Kidney epithelial cell (primary cell): ENCODE results near the gene ZNF497. TPM values are rescaled to one million over a fixed set of nuclear protein-coding genes. Genes with fewer than 3 reads are reported as not detected.
A peak's percentile ranks its signal among the peaks of the same experiment; 100 is the strongest.

Experiments used
- DNase-seq: peaks from one replicate; pipeline ENCODE4 v3.0.0-alpha.2; 2010; ENCODE audit warnings: low read depth
- H3K27me3 ChIP-seq: 2 replicates; pipeline ENCODE4 v1.6.0; 2011; ENCODE audit warnings: low read length; ENCODE audit not compliant: control insufficient read depth, insufficient read depth
- H3K36me3 ChIP-seq: 2 replicates; pipeline ENCODE4 v1.5.1; 2011; ENCODE audit warnings: low read length; ENCODE audit not compliant: control insufficient read depth, insufficient read depth
- H3K4me3 ChIP-seq: 2 replicates; pipeline ENCODE4 v1.5.1; 2011; ENCODE audit warnings: low read depth, mild to moderate bottlenecking, control low read depth, low read length
- total RNA-seq: library from RNA; depleted of rRNA; stranded (reverse); fragments of >200 nt; gene quantifications from 2 replicates; pipeline ENCODE4 v1.2.3, GENCODE V29; 2015
- TF ChIP-seq, protein P1 (sequence below): IDR thresholded peaks from 2 replicates; pipeline ENCODE4 v1.5.1; 2011; ENCODE audit warnings: mild to moderate bottlenecking, moderate library complexity, low read length, control low read depth, inconsistent platforms; ENCODE audit not compliant: insufficient read depth, poor library complexity, severe bottlenecking

The ZNF497 gene
- total RNA-seq, 1 donor from 2014 or later: 0.58 TPM

- no peak overlapping the region for H3K4me3 ChIP-seq
- H3K36me3 ChIP-seq: peaks cover 2% of the 10 kb centered on the region
- TF ChIP-seq, protein P1, sequence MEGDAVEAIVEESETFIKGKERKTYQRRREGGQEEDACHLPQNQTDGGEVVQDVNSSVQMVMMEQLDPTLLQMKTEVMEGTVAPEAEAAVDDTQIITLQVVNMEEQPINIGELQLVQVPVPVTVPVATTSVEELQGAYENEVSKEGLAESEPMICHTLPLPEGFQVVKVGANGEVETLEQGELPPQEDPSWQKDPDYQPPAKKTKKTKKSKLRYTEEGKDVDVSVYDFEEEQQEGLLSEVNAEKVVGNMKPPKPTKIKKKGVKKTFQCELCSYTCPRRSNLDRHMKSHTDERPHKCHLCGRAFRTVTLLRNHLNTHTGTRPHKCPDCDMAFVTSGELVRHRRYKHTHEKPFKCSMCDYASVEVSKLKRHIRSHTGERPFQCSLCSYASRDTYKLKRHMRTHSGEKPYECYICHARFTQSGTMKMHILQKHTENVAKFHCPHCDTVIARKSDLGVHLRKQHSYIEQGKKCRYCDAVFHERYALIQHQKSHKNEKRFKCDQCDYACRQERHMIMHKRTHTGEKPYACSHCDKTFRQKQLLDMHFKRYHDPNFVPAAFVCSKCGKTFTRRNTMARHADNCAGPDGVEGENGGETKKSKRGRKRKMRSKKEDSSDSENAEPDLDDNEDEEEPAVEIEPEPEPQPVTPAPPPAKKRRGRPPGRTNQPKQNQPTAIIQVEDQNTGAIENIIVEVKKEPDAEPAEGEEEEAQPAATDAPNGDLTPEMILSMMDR: no peak
- no peaks in the 10 kb centered on the region for H3K27me3 ChIP-seq
- no peak for DNase-seq
Observed at GRCh38 chr19:58334691-58335249, 27.8 kb downstream of the ZNF497 start.

DNA sequence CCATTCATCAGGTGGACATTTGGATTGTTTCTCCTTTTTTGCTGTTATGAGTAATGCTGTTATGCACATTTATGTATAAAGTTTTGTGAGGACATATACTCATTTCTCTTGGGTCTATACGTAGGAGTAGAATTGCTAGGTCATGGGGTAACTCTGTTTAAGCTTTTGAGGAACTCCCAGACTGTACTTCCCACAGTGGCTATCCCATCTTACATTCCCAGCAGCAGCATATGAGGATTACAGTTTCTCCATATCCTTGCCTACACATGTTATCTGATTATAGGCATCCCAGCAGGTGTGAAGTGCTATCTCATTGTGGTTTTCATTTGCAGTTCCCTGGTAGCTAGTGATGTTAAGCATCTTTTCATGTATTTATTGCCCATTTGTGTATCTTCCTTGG is 29.9 kb downstream of the ZNF497 start:
- TF ChIP-seq, protein P1: no peak
- Histone ChIP-seq H3K36me3 (no peaks in the 10 kb centered on the region), H3K4me3 (no peak overlapping the region), H3K27me3 (no peaks in the 10 kb centered on the region)
- no peak for DNase-seq

- Histone ChIP-seq H3K27me3 (no peaks in the 10 kb centered on the region), H3K36me3 (no peaks in the 10 kb centered on the region), H3K4me3 (no peak overlapping the region)
- no peak for DNase-seq
- TF ChIP-seq, protein P1: no peak
Observed at GRCh38 chr19:58330458-58330857, 32.1 kb downstream of the ZNF497 start.

DNA sequence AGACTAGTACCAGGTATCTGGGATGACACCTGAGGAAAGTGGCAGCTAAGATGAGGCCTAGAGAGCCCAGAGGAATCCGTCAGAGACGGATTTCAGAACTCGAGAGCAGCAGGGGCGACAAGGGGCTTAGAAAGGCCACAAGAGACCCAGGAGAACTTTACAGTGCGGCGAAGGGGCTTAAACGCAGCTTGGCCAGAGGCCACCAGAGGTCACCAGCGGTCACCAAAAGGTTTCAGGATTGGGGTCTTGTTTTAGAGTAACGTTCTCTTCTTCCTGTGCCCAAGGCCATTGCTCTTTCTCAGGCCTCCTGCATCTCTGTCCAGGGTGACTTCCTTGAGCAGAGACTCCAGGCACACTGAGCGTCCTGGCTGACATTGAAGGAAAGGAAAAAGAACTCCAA is 33.6 kb downstream of the ZNF497 start:
- TF ChIP-seq, protein P1: no peak
- H3K4me3 ChIP-seq: no peak overlapping the region
- H3K27me3 ChIP-seq: no peaks in the 10 kb centered on the region
- no peaks in the 10 kb centered on the region for H3K36me3 ChIP-seq
- no peak for DNase-seq

DNA sequence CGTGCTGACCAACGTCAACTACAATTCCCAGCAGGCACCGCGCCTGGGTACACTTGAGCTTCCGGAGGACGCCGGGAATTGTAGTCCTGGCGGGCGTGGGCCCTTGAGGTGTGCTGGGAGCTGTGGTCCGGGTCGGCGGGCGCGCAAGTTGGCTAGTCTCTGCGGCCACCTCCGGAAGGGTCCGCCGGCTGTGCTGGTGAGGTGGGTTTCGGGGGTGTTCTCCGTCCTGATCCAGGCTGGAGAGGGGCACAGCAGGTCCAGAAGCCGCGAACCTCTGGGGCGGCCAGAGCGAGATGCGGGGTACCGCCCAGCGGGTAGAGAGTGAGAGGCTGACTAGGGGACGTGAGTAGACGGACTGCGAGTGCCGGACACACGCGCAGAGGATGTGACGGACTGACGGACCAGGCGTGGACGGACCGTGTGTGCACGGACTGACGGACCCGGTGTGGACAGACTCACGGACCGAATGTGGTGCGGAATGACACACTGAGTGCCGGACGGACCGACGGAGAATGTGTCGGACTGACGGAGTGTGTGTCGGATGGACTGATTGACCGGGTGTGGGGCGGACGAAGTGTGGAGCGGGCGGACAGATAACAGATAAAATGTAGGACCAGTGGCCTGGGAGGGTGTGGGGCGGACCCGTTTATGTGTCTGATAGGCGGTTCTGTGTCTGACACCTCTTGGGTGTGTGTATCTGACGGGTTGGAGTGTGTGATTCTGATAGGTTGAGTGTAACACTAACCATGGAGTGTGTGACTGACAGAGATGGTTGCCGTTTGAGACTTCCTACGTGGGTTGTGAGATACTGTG is 35.4 kb downstream of the ZNF497 start, which contains the start of gene ZSCAN22:
TSS of gene ZSCAN22 (plus strand) at position 81 of the 813 bp plus-strand sequence. CDS start 7,809 bp downstream, outside the sequence.
- Histone ChIP-seq H3K36me3 (no peaks in the 10 kb centered on the region), H3K4me3 (peak within 1 kb of the TSS; percentile 64), H3K27me3 (no peaks in the 10 kb centered on the region)
- TF ChIP-seq, protein P1: no peak
- DNase-seq: peak; percentile 87
